Ascending aorta (tissue), 2 donors: Measurements from ENCODE around the gene MTM1. TPM values are rescaled to one million over a fixed set of nuclear protein-coding genes. Genes with fewer than 3 reads are reported as not detected.

Experiments used
- DNase-seq, 2 donors: peaks; one replicate each; pipeline ENCODE4 v3.0.0-alpha.2; 2019; ENCODE audit warnings: low spot score in 2 of 2
- H3K27ac ChIP-seq, 2 donors: fragments of 200-600 bp; sonication (generic); one replicate each; pipeline ENCODE4 v1.5.1; 2016 to 2017; ENCODE audit warnings: mild to moderate bottlenecking in 1 of 2
- H3K27me3 ChIP-seq: fragments of 200-600 bp; sonication (generic); one replicate; pipeline ENCODE4 v1.5.1; 2017
- H3K36me3 ChIP-seq, 2 donors: fragments of 200-600 bp; sonication (generic); one replicate each; pipeline ENCODE4 v1.5.1; 2016
- H3K4me1 ChIP-seq, 2 donors: fragments of 200-600 bp; sonication (generic); one replicate each; pipeline ENCODE4 v1.5.1; 2016 to 2017; ENCODE audit warnings: mild to moderate bottlenecking in 1 of 2
- H3K4me3 ChIP-seq, 2 donors: fragments of 200-600 bp; sonication (generic); one replicate each; pipeline ENCODE4 v1.5.1; 2016 to 2017; ENCODE audit warnings: mild to moderate bottlenecking in 1 of 2
- H3K9me3 ChIP-seq, 2 donors: fragments of 200-600 bp; sonication (generic); one replicate each; pipeline ENCODE4 v1.5.1; 2016
- intact Hi-C: fragments of 100-400 bp; cut with DNase I; formaldehyde crosslinking; loops from one replicate; pipeline ENCODE4 v1.15.1; 2023
- total RNA-seq: library from RNA; depleted of rRNA; stranded (reverse); fragments of >200 nt; gene quantifications from one replicate; pipeline ENCODE4 v1.1.0, GENCODE V29; 2016
- TF ChIP-seq, protein P1 (sequence below), 3 experiments: fragments of 200-600 bp in 2 of 3; fragments of 450-650 bp in 1 of 3; sonication (generic) in 2 of 3; IDR thresholded peaks; one replicate each; pipeline ENCODE4 v1.5.1; 2016 to 2019; ENCODE audit warnings: antibody characterized with exemption in 3 of 3, mild to moderate bottlenecking in 1 of 3, moderate library complexity in 1 of 3

Gene MTM1
- total RNA-seq, 1 donor from 2014 or later = 7.3 TPM

DNA sequence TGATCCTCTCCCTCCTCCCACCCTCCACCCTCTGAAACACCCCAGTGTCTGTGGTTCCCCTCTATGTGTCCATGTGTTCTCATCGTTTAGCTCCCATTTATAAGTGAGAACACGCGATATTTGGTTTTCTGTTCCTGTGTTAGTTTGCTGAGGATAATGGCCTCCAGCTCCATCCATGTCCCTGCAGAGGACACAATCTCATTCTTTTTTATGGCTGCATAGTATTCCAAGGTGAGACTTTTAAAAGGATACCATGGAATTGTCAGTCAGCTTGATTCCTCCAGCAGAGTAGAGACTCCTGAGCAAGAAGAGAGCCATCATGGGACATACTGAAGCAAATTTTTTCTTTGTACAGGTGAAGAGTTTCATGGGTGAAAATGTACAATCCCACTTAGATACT lies 38.8 kb upstream of the MTM1 start:
- intact Hi-C loops = no loop called here
- Histone ChIP-seq H3K27me3 (no peaks in the 10 kb centered on the region), H3K36me3 (no peaks in the 10 kb centered on the region), H3K9me3 (no peaks in the 10 kb centered on the region), H3K4me3 (no peak overlapping the region), H3K27ac (no peak overlapping the region), H3K4me1 (no peaks in the 10 kb centered on the region)
- peak in 1 of 2 donors; percentile 0 for DNase-seq
- TF ChIP-seq, protein P1, sequence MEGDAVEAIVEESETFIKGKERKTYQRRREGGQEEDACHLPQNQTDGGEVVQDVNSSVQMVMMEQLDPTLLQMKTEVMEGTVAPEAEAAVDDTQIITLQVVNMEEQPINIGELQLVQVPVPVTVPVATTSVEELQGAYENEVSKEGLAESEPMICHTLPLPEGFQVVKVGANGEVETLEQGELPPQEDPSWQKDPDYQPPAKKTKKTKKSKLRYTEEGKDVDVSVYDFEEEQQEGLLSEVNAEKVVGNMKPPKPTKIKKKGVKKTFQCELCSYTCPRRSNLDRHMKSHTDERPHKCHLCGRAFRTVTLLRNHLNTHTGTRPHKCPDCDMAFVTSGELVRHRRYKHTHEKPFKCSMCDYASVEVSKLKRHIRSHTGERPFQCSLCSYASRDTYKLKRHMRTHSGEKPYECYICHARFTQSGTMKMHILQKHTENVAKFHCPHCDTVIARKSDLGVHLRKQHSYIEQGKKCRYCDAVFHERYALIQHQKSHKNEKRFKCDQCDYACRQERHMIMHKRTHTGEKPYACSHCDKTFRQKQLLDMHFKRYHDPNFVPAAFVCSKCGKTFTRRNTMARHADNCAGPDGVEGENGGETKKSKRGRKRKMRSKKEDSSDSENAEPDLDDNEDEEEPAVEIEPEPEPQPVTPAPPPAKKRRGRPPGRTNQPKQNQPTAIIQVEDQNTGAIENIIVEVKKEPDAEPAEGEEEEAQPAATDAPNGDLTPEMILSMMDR (IDR thresholded peaks at IDR 0.05) = no peak

DNA sequence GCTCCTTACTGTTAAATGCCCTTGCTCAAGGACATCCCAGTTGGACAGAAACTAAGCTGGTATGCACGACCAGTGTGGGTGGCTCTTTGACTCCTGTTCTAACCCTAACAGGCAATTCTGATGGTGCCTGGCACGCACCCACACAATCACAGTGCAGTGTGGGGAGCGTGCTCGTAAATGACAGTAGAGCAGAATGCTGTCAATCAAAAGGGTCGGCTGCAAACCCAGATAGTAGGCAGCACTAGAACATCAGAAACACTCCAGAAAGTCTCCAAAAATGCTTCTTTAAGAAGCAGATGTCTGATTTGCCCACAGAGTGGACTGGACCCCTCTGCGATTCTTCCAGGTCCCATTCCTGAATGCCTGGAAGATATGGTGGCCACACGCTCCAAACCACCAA lies 37.6 kb upstream of the MTM1 start:
- TF ChIP-seq, protein P1 (IDR thresholded peaks at IDR 0.05) = no peak
- intact Hi-C loops = no loop called here
- no peaks in the 10 kb centered on the region for H3K27me3 ChIP-seq
- no peaks in the 10 kb centered on the region for H3K9me3 ChIP-seq
- no peaks in the 10 kb centered on the region for H3K36me3 ChIP-seq
- DNase-seq = peak in 1 of 2 donors; percentile 25
- no peaks in the 10 kb centered on the region for H3K4me1 ChIP-seq
- no peak overlapping the region for H3K27ac ChIP-seq
- no peak overlapping the region for H3K4me3 ChIP-seq

DNA sequence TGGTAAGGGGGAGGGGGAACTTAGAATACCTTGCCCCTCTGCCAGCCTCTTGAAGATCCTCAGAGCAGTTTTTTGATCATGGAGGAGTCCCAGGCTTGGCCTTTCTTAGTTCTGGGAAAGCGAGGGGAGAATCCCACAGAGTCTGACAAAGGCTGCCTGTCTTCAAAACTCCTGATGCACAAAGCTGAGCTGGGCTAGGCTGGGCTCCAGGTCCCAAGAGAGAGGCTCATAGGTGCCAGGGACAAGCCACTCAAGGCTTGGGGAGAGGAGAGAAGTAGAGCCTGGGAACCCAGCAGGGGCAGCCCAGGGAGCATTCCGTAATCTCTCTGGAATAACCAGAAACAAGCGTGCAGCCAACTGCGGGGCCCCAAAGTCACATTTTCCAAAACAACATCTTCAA lies 37.0 kb upstream of the MTM1 start:
- TF ChIP-seq, protein P1 (IDR thresholded peaks at IDR 0.05) = no peak
- Histone ChIP-seq H3K27me3 (no peaks in the 10 kb centered on the region), H3K4me1 (no peaks in the 10 kb centered on the region), H3K27ac (peak overlapping the region; percentile 3 to 22), H3K9me3 (peaks cover 0 to 3% of the 10 kb centered on the region in 2 donors), H3K36me3 (no peaks in the 10 kb centered on the region), H3K4me3 (no peak overlapping the region)
- peak in 1 of 2 donors; percentile 40 for DNase-seq
- intact Hi-C loops = no loop called here

DNA sequence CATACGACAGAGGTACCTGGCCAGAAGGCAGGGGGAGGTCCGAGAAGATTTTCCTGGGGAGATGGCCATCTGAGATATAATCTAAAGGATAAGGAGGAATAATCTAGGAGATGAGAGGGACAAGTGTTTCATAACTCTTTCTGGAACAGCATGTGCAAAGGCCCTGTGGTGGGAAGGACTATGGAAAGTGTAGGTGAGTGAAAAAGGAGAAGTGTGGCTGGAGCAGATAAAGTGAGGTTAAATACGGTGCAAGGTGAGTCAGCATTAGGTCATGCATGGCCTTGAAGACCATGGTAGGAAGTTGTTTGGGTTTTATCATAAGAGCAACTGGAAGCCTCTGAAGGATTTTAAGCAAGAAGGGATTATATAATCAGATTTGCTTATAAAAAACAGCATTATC lies 34.6 kb upstream of the MTM1 start:
- TF ChIP-seq, protein P1 (IDR thresholded peaks at IDR 0.05) = no peak
- Histone ChIP-seq H3K4me1 (no peaks in the 10 kb centered on the region), H3K27me3 (no peaks in the 10 kb centered on the region), H3K36me3 (no peaks in the 10 kb centered on the region), H3K9me3 (peaks cover 0 to 8% of the 10 kb centered on the region in 2 donors), H3K4me3 (no peak overlapping the region), H3K27ac (no peak overlapping the region)
- intact Hi-C loops = no loop called here
- DNase-seq = no peak

DNA sequence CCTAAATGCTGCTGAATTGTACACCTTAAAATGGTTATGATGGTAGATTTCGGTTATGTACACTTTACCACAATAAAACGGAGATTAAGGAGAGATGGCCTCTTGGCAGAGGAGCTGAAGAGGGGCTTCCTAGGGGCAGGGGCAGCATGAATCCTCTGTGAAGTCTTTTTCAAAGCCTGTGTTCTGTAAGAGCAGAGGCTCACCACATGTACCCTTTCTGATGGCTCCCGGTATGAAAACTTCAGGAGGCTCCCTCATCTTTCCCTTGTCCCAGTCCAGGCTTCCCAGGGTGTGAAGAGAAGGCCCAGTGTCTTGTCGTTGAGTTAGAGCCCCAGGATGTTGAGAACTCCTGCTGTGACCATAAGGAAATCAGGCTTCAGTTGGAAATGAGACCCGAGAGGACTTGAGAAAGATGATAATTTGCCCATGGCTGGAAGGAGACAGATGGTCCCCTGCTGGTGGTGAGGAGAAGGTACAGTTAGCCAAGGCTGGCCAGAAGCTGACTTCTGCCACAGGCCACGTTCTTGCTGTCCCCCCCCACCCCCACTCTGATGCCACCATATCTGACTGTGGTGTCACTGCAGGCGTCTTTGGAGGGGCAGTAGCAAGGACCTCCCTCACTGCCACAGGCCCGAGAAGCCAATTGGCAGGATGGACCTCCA lies 31.8 kb upstream of the MTM1 start:
- no peaks in the 10 kb centered on the region for H3K4me1 ChIP-seq
- TF ChIP-seq, protein P1 (IDR thresholded peaks at IDR 0.05) = no peak
- no peak overlapping the region for H3K27ac ChIP-seq
- no peaks in the 10 kb centered on the region for H3K36me3 ChIP-seq
- peak in 1 of 2 donors; percentile 38 for DNase-seq
- H3K27me3 ChIP-seq = no peaks in the 10 kb centered on the region
- no peak overlapping the region for H3K4me3 ChIP-seq
- H3K9me3 ChIP-seq = peaks cover 0 to 8% of the 10 kb centered on the region in 2 donors
- intact Hi-C loops = no loop called here
